HG02943 (cell line): ENCODE data around the gene DOCK2.

Experiments used
- ATAC-seq: cut with Tn5 transposase; IDR thresholded peaks from one replicate; pipeline ENCODE4 v1.9.1; 2021; ENCODE audit warnings: mild to moderate bottlenecking, low read depth, moderate library complexity; ENCODE audit not compliant: unreplicated experiment

DOCK2 gene

GRCh38 chr5:170132269-170132975, 495.3 kb downstream of the DOCK2 start:
- no peak for ATAC-seq
